Stimulated activated memory B cell treated with anti-CD40 and anti-IgM and Interleukin-4, amounts not matched to agents 10 μg/mL and 1 μg/mL and 100 μg/mL, for 72 hours (primary cell): Measurements from ENCODE around the gene FAT3.

Experiments used
- ATAC-seq: fragments of 150-1000 bp; cut with Tn5 transposase; 2 replicates; pipeline ENCODE4 v1.10.0; 2021
- H3K27ac Mint-ChIP-seq: one replicate; pipeline ENCODE4 v1.8.0; 2022; ENCODE audit warnings: mild to moderate bottlenecking, mixed read lengths
- H3K27me3 Mint-ChIP-seq: one replicate; pipeline ENCODE4 v1.8.0; 2022; ENCODE audit warnings: mixed read lengths
- H3K36me3 Mint-ChIP-seq: one replicate; pipeline ENCODE4 v1.8.0; 2022; ENCODE audit warnings: mixed read lengths
- H3K4me1 Mint-ChIP-seq: one replicate; pipeline ENCODE4 v1.8.0; 2022; ENCODE audit warnings: mixed read lengths
- H3K4me3 Mint-ChIP-seq: one replicate; pipeline ENCODE4 v1.8.0; 2022; ENCODE audit warnings: mild to moderate bottlenecking, moderate library complexity, mixed read lengths
- H3K9me3 Mint-ChIP-seq: one replicate; pipeline ENCODE4 v1.8.0; 2022; ENCODE audit warnings: mixed read lengths

Gene FAT3

DNA sequence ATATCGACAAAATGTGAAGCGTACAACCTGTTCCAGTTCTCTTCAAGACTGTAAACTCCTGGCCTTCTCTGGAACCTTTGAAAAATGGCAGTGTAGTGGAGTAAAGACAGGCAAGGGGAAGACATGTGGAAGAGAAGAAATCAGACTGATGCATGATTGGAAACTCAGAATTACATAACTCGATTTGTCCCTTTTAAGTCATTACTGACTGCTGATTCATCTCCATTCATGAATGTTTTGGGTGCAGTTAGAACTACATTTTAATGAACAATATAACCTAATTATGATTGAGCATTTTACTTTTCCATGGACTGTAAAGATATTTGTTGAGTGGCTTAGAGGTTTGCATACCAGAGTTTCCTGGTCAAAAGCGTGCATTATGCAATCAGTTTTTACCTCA, 32.9 kb downstream of the FAT3 start:
- Mint-ChIP-seq H3K36me3 (no peaks in the 10 kb centered on the region), H3K9me3 (peaks cover 6% of the 10 kb centered on the region), H3K27me3 (no peaks in the 10 kb centered on the region), H3K27ac (no peak overlapping the region), H3K4me3 (no peak overlapping the region), H3K4me1 (no peaks in the 10 kb centered on the region)
- ATAC-seq = no peak

DNA sequence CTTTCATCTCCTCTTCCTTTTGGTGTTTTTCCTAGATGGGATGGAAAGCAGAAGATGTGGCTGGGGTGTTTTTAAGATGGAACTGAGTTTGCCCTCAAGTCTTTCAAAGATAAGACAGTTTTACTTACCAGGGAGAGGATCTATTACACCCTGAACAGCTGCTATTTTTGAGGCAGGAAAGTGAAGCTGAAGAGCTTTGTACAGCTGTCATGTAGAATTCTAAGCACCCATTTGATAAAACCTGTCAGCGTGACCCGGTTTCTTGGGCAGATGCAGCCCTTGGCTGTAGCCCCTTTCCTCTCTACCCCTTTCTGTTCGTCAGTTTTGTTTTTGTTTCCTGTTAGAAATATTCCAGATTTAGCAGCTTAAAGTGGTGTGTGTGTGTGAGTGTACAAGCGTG, 35.2 kb downstream of the FAT3 start:
- ATAC-seq = no peak

DNA sequence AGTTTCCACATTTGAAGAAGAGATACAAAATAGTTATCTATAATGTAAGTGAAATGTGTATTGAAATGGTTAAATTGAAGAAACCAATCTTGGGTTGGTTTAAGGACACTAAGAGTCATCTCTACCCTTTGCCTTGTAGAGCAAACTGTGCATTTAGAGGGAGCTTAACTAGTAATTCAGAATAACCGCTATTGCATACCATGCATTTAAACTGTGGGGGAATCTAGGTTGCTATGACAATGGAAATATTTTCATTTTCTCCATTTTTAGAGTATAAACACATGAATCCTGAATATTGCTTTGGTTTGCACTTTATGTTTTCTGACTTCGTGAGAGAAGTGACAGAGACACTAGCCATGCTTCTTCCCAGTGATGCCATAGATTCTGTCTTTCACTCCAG, 39.7 kb downstream of the FAT3 start:
- Mint-ChIP-seq H3K27ac (no peak overlapping the region), H3K4me1 (no peaks in the 10 kb centered on the region), H3K9me3 (no peaks in the 10 kb centered on the region), H3K4me3 (no peak overlapping the region), H3K36me3 (no peaks in the 10 kb centered on the region), H3K27me3 (no peaks in the 10 kb centered on the region)
- ATAC-seq = no peak

More for the DNA sequence above, 35.2 kb downstream of the FAT3 start:
- no peak overlapping the region for H3K4me3 Mint-ChIP-seq
- H3K27ac Mint-ChIP-seq = no peak overlapping the region
- H3K36me3 Mint-ChIP-seq = no peaks in the 10 kb centered on the region
- H3K9me3 Mint-ChIP-seq = peaks cover 6% of the 10 kb centered on the region
- no peaks in the 10 kb centered on the region for H3K4me1 Mint-ChIP-seq
- H3K27me3 Mint-ChIP-seq = no peaks in the 10 kb centered on the region

DNA sequence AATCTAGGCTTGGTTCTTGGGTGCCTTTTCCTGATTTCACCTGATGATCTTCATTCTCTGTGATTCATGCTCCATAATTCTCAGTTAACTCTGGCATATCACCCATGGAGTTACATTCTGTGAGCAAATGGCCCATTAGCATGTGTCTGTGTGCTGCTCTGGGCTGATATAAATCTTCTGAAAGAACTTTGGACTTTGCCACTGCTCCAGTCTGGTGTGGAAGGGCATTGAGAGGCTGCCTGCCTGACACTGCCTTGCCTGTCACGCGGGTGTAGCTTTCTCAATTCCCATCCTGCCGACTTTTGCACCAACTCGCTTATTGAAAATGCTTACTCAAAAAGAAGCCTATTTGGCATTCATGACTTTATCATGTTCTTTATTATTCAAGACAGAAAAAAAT, 42.2 kb downstream of the FAT3 start:
- Mint-ChIP-seq H3K27me3 (no peaks in the 10 kb centered on the region), H3K27ac (no peak overlapping the region), H3K36me3 (no peaks in the 10 kb centered on the region), H3K4me3 (no peak overlapping the region), H3K9me3 (peaks cover 3% of the 10 kb centered on the region), H3K4me1 (no peaks in the 10 kb centered on the region)
- no peak for ATAC-seq

DNA sequence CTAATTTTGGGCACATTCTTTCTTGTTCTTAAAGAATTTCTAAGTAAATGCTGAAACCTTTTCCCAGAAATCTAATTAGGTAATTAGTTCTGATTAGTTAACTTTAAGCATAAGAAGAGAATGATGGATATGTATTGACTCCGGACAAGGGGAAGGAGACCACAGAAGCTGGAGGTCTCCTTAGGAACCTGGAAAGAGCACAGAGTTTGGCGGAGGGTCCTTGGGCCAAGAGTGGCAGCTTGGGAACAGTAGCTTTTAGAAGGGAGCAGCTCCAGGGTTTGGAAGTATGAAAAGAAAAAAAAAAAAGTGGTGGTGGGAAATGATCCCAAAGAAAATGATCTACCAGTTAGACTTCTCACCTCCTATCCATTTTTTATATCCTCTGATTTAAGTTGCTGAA, 42.7 kb downstream of the FAT3 start:
- Mint-ChIP-seq H3K27me3 (no peaks in the 10 kb centered on the region), H3K36me3 (no peaks in the 10 kb centered on the region), H3K4me3 (no peak overlapping the region), H3K9me3 (peaks cover 3% of the 10 kb centered on the region), H3K27ac (no peak overlapping the region), H3K4me1 (no peaks in the 10 kb centered on the region)
- no peak for ATAC-seq

DNA sequence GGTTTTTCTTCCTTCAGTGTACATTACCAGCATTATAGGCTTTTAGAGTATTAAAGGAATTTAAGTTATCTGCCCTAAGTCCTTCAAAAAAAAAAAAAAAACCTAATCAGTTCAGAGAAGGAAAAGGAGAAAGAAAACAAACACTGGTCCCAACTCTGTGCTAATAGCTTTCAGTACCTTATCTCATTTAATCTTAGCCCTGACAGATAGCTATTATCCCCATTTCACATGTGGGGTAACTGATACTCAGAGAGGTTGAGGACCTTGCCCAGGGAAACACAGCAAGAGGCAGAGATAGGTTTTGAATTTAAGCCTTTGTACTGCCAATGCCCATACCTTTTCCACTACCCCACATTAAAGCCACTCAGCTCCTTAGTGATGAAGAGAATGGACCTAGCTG, 43.4 kb downstream of the FAT3 start:
- Mint-ChIP-seq H3K4me1 (no peaks in the 10 kb centered on the region), H3K27ac (no peak overlapping the region), H3K36me3 (no peaks in the 10 kb centered on the region), H3K9me3 (peaks cover 3% of the 10 kb centered on the region), H3K27me3 (no peaks in the 10 kb centered on the region), H3K4me3 (no peak overlapping the region)
- ATAC-seq = no peak

DNA sequence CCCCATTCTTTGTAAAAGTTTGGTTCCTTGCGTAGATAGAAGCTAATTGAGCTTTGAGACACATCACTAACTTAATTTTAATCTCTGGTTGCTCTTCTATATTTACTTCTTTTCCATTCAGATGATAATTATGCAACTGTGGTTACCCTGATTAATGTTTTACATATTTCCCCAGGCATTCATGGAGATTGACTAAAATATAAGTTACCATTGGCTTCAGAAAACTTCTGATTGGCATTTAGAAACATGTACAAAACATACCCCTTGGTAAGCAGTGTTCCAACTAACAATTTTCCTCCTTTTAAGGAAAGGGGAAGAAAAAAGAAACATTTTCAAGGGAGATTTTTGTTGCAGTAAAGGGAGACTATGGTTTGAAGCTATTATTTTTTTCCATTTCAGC, 43.9 kb downstream of the FAT3 start:
- Mint-ChIP-seq H3K36me3 (no peaks in the 10 kb centered on the region), H3K27ac (no peak overlapping the region), H3K4me3 (no peak overlapping the region), H3K9me3 (peaks cover 3% of the 10 kb centered on the region), H3K4me1 (no peaks in the 10 kb centered on the region), H3K27me3 (no peaks in the 10 kb centered on the region)
- no peak for ATAC-seq

DNA sequence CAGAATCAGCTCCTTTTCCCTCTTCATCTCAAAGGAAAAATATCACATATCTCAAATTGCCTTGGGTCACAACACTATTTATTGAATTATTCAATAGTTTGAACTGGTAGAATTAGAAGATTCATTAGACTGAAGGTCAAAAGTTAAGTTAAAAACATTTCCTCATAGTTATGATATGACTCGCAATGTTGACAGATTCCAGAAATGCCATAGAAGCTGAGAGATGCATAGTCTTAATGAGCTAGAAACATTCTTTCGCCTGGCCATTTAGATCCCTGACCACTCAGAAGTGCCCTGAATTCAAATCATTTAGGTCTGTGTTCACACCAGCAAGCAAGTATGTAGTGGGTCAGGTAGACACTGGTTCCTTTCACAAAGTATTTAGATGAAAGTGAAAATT, 44.4 kb downstream of the FAT3 start:
- Mint-ChIP-seq H3K4me1 (no peaks in the 10 kb centered on the region), H3K27ac (no peak overlapping the region), H3K4me3 (no peak overlapping the region), H3K27me3 (no peaks in the 10 kb centered on the region), H3K9me3 (peaks cover 3% of the 10 kb centered on the region), H3K36me3 (no peaks in the 10 kb centered on the region)
- no peak for ATAC-seq

DNA sequence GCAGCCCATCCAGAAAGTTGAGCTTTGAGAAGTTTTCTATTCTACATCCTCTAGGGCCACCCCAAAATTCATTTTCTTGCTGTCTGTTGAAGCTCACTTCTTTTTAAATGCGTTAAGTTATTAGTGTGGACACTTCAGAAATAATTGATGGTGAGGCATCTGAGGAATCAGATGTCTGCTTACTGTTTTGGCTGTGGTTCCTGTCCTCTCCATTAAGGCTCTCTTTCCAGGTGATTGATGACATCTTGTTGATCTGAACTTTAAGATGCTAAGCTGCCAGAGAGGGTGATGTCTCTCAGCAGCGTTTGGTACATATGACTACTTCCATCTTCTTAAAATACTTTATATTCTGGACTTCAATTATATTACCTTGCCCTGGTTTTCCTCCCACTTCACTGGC, 45.2 kb downstream of the FAT3 start:
- H3K36me3 Mint-ChIP-seq = no peaks in the 10 kb centered on the region
- H3K4me1 Mint-ChIP-seq = no peaks in the 10 kb centered on the region
- H3K27me3 Mint-ChIP-seq = no peaks in the 10 kb centered on the region
- peaks cover 3% of the 10 kb centered on the region for H3K9me3 Mint-ChIP-seq
- no peak for ATAC-seq
- H3K4me3 Mint-ChIP-seq = no peak overlapping the region
- no peak overlapping the region for H3K27ac Mint-ChIP-seq

DNA sequence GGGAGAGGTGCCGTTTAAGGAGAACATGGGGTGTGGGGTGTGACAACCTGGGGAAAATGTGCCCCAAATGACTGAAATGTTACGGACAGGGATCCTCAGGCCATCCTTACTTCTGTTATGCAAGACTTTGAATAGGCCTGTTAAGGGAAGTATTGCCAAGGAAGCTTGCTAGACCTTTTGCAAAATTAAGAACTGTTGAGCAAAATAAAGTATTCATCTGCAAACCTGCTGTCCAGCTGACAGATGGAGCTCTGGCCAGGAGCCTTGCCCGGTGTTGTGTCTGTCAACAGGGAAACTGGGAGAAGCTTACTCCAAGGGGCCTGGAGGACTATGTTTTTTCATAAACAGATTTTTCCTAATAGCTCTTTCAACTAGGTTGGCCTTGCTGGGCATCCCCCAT, 48.0 kb downstream of the FAT3 start:
- Mint-ChIP-seq H3K4me3 (no peak overlapping the region), H3K27me3 (no peaks in the 10 kb centered on the region), H3K9me3 (peaks cover 5% of the 10 kb centered on the region), H3K36me3 (no peaks in the 10 kb centered on the region), H3K4me1 (no peaks in the 10 kb centered on the region), H3K27ac (no peak overlapping the region)
- ATAC-seq = no peak
